HepG2 (cell line): ENCODE data around the gene VCAM1. TPM values are rescaled to one million over a fixed set of nuclear protein-coding genes. Genes with fewer than 3 reads are reported as not detected.

Experiments used
- ATAC-seq: fragments of 200-7000 bp; cut with Tn5 transposase; 3 replicates; pipeline ENCODE4 v1.9.1; 2020; ENCODE audit warnings: mild to moderate bottlenecking, moderate library complexity
- BruUV-seq: library from RNA; stranded (reverse); fragments of 400-500 nt; replicated peaks from 2 replicates; lab custom pipeline; 2021; lab: Mats Ljungman, UMichigan
- CTCF ChIA-PET: fragments of 300-600 bp; formaldehyde crosslinking; extraction: SDS; loops from one replicate; lab custom pipeline; 2021; ENCODE audit warnings: low total read pairs, inconsistent platforms, low intra/inter-chr PET ratio; lab: Yijun Ruan, JAX
- POLR2A ChIA-PET: fragments of 350-600 bp; sonication (Branson Sonifier 250); formaldehyde crosslinking; loops from one replicate; lab custom pipeline; 2020; ENCODE audit warnings: antibody characterized with exemption, inconsistent platforms; lab: Yijun Ruan, JAX
- DNase-seq: peaks from one replicate; pipeline ENCODE4 v3.0.0-alpha.2; 2015; ENCODE audit warnings: low spot score
- FAIRE-seq: peaks from 3 replicates; lab custom pipeline; 2011; peaks lifted over from hg19 to GRCh38; lab: Jason Lieb, UNC
- H2AFZ ChIP-seq: one replicate; pipeline ENCODE4 v1.6.1; 2011; ENCODE audit warnings: low read length, inconsistent platforms
- H3K27ac ChIP-seq: fragments of 300-600 bp; 3 replicates; pipeline ENCODE4 v1.8.0; 2011; ENCODE audit warnings: mixed run types, mild to moderate bottlenecking, mixed read lengths, low read length, inconsistent platforms; ENCODE audit not compliant: insufficient read depth; ENCODE audit errors: extremely low read length
- H3K27me3 ChIP-seq, 2 experiments: fragments of 200-600 bp in 1 of 2; 2 replicates in 1 of 2; 3 replicates in 1 of 2; pipeline versions ENCODE4 v1.6.0 to v1.8.0; 2011; ENCODE audit warnings: low read length in 2 of 2, mild to moderate bottlenecking in 2 of 2, moderate library complexity in 2 of 2, inconsistent platforms in 1 of 2; ENCODE audit not compliant: insufficient read depth in 2 of 2, control insufficient read depth in 1 of 2
- H3K36me3 ChIP-seq, 2 experiments: fragments of 200-600 bp in 1 of 2; replicated peaks in 1 of 2; 2 replicates in 1 of 2; 3 replicates in 1 of 2; pipeline versions ENCODE4 v1.5.1 to v1.8.0; 2011; ENCODE audit warnings: low read length in 2 of 2, inconsistent platforms in 1 of 2; ENCODE audit not compliant: insufficient read depth in 2 of 2, control insufficient read depth in 1 of 2
- H3K4me1 ChIP-seq: 2 replicates; pipeline ENCODE4 v1.5.1; 2012; ENCODE audit warnings: low read length, inconsistent platforms; ENCODE audit not compliant: insufficient read depth
- H3K4me2 ChIP-seq: 2 replicates; pipeline ENCODE4 v1.6.0; 2011; ENCODE audit warnings: low read depth, low read length, inconsistent platforms
- H3K4me3 ChIP-seq, 3 experiments: fragments of 200-600 bp in 1 of 3; sonication (generic), shearing (Covaris generic) in 1 of 3; replicated peaks in 1 of 3; 2 replicates each; pipeline ENCODE4 v1.5.1; 2011 to 2016; ENCODE audit warnings: low read length in 3 of 3, inconsistent platforms in 2 of 3, low read depth in 2 of 3, mild to moderate bottlenecking in 2 of 3, control low read depth in 1 of 3, mixed read lengths in 1 of 3; ENCODE audit not compliant: insufficient read depth in 1 of 3
- H3K79me2 ChIP-seq: one replicate; pipeline ENCODE4 v1.6.1; 2011; ENCODE audit warnings: low read length, inconsistent platforms; ENCODE audit not compliant: insufficient read depth
- H3K9ac ChIP-seq: 2 replicates; pipeline ENCODE4 v1.6.0; 2011; ENCODE audit warnings: mild to moderate bottlenecking, low read depth, low read length, inconsistent platforms; ENCODE audit not compliant: insufficient read depth
- H3K9me3 ChIP-seq: 2 replicates; pipeline ENCODE4 v1.5.1; 2012; ENCODE audit warnings: mild to moderate bottlenecking, low read length
- H4K20me1 ChIP-seq: 2 replicates; pipeline ENCODE4 v1.6.0; 2011; ENCODE audit warnings: inconsistent platforms, mild to moderate bottlenecking, low read length, moderate library complexity; ENCODE audit not compliant: insufficient read depth
- CERS6 ChIP-seq: sonication (generic); formaldehyde crosslinking; IDR thresholded peaks from 2 replicates; pipeline ENCODE4 v1.5.0; 2020; ENCODE audit warnings: missing genetic modification reagents
- EZH2 ChIP-seq: conservative IDR thresholded peaks from 2 replicates; pipeline ENCODE4 v1.6.1; 2012; ENCODE audit warnings: mild to moderate bottlenecking, low read depth, low read length, moderate library complexity
- HINFP ChIP-seq: sonication (generic); formaldehyde crosslinking; IDR thresholded peaks from 2 replicates; pipeline ENCODE4 v1.4.0; 2020; ENCODE audit warnings: low read depth, mild to moderate bottlenecking, missing genetic modification reagents
- MAFG ChIP-seq: sonication (generic); formaldehyde crosslinking; IDR thresholded peaks from 2 replicates; pipeline ENCODE4 v1.5.1; 2020; ENCODE audit warnings: mild to moderate bottlenecking, missing genetic modification reagents
- PRPF4 ChIP-seq: fragments of 200-400 bp; formaldehyde crosslinking; IDR thresholded peaks from 2 replicates; pipeline ENCODE4 v1.6.1; 2016; ENCODE audit warnings: low read length, low read depth; ENCODE audit not compliant: poor library complexity, severe bottlenecking
- PTBP1 ChIP-seq: fragments of 200-400 bp; formaldehyde crosslinking; IDR thresholded peaks from 2 replicates; pipeline ENCODE4 v1.6.1; 2018; ENCODE audit warnings: low read length, low read depth; ENCODE audit not compliant: poor library complexity, severe bottlenecking
- SP2 ChIP-seq: sonication (generic); formaldehyde crosslinking; IDR thresholded peaks from 2 replicates; pipeline ENCODE4 v1.5.1; 2020; ENCODE audit warnings: mild to moderate bottlenecking, missing genetic modification reagents
- SRF ChIP-seq: IDR thresholded peaks from 2 replicates; pipeline ENCODE4 v1.6.1; 2011; ENCODE audit warnings: mild to moderate bottlenecking, low read depth, low read length, moderate library complexity
- STAT5B ChIP-seq: sonication (generic); formaldehyde crosslinking; IDR thresholded peaks from 2 replicates; pipeline ENCODE4 v1.4.0; 2020; ENCODE audit warnings: missing genetic modification reagents
- TSC22D2 ChIP-seq: sonication (generic); formaldehyde crosslinking; IDR thresholded peaks from 2 replicates; pipeline ENCODE4 v1.5.1; 2020; ENCODE audit warnings: missing genetic modification reagents, mild to moderate bottlenecking, borderline replicate concordance
- ZNF138 ChIP-seq: sonication (generic); formaldehyde crosslinking; IDR thresholded peaks from 2 replicates; pipeline ENCODE4 v1.5.0; 2020; ENCODE audit warnings: mild to moderate bottlenecking, low read depth, missing genetic modification reagents
- ZNF143 ChIP-seq: sonication (generic); formaldehyde crosslinking; IDR thresholded peaks from 2 replicates; pipeline ENCODE4 v1.4.0; 2020; ENCODE audit warnings: missing genetic modification reagents
- ZNF580 ChIP-seq: IDR thresholded peaks from 2 replicates; pipeline ENCODE4 v1.6.1; 2016; ENCODE audit warnings: low read depth, borderline replicate concordance
- ZNF761 ChIP-seq: sonication (generic); formaldehyde crosslinking; conservative IDR thresholded peaks from 2 replicates; pipeline ENCODE4 v1.4.0; 2020; ENCODE audit warnings: mild to moderate bottlenecking, missing genetic modification reagents
- ZNF775 ChIP-seq: sonication (generic); formaldehyde crosslinking; IDR thresholded peaks from 2 replicates; pipeline ENCODE4 v1.4.0; 2020; ENCODE audit warnings: missing genetic modification reagents, mild to moderate bottlenecking, moderate library complexity, borderline replicate concordance
- in situ Hi-C: cut with HindIII; loops from 2 replicates; pipeline ENCODE4 v1.10.0; 2017; ENCODE audit warnings: low pct_unique_long_range_greater_than_20kb; ENCODE audit not compliant: extremely low pct_ligation_motif_present
- intact Hi-C: fragments of 100-400 bp; cut with micrococcal nuclease; formaldehyde crosslinking; loops from one replicate; pipeline ENCODE4 v1.10.0; 2022; ENCODE audit not compliant: unreplicated experiment
- polyA plus RNA-seq, 8 experiments: library from polyadenylated mRNA; depleted of rRNA in 3 of 8; stranded (reverse) in 7 of 8; unstranded in 1 of 8; fragments of >200 nt; fragmentation: Illumina TruSeq in 4 of 8; extraction: Trizol in 4 of 8; gene quantifications; 2 replicates each; pipeline versions ENCODE4 v1.2.1 to v1.2.3, GENCODE V29; 2011 to 2016; ENCODE audit warnings: low read depth in 4 of 8, missing spikeins in 1 of 8, mixed read lengths in 1 of 8; ENCODE audit not compliant: insufficient read depth in 1 of 8
- total RNA-seq, 5 experiments: library from RNA; depleted of rRNA; stranded (reverse); fragments of >200 nt; fragmentation: Illumina TruSeq; extraction: Trizol; gene quantifications; 2 replicates each; pipeline ENCODE4 v1.2.3, GENCODE V29; 2016; ENCODE audit warnings: low read depth in 1 of 5
- TF ChIP-seq, protein P1 (sequence below): sonication (generic); formaldehyde crosslinking; IDR thresholded peaks from 2 replicates; pipeline ENCODE4 v1.9.0; 2021; ENCODE audit warnings: mild to moderate bottlenecking, missing genetic modification reagents

The VCAM1 gene
- total and polyA plus RNA-seq, 2 of the 13 experiments (the other 11 are each of a cell fraction or from before 2014, with no cell fraction given): not detected

DNA sequence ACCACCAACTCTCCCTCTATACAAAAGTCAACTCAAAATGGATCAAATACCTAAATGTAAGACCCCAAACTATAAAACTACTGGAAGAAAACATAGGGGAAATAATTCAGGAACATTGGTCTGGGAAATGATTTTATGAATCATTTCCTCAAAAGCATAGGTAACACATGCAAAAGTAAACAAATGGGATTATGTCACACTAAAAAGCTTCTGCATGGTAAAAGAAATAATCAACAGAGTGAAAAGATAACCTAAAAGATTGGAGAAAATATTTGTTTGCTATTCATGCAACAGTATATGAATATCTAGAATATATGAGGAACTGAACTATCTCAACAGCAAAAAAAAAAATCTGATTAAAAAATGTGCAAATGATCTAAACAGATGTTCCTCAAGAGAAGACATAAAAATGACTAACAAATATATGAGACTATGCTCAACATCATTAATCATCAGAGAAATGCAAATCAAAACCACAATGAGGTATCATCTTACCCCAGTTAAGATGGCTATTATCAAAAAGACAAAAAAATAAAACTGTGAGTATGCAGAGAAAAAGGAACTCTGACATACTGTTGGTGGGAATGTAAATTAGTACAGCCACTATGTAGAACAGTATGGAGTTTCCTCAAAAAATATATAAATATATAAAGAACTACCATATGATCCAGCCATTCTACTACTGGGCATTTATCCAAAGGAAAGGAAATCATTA is 47.8 kb downstream of the VCAM1 start:
- H3K27ac ChIP-seq: no peak overlapping the region
- H3K9me3 ChIP-seq: no peaks in the 10 kb centered on the region
- H3K36me3 ChIP-seq: no peaks in the 10 kb centered on the region
- no peaks in the 10 kb centered on the region for H3K79me2 ChIP-seq
- no peaks in the 10 kb centered on the region for H3K27me3 ChIP-seq
- DNase-seq (no peak), FAIRE-seq (no peak), ATAC-seq (no peak)
- H3K4me3 ChIP-seq: no peak overlapping the region
- H4K20me1 ChIP-seq: no peaks in the 10 kb centered on the region
- ChIA-PET CTCF (no interaction called here), POLR2A (no interaction called here)
- no TSS peak for BruUV-seq
- intact Hi-C loops: no loop called here
- H3K9ac ChIP-seq: no peak overlapping the region
- in situ Hi-C loops: no loop called here
- H3K4me2 ChIP-seq: no peak overlapping the region
- H2AFZ ChIP-seq: no peak overlapping the region
- no peak for TF ChIP-seq ZNF775
- no peak for TF ChIP-seq PTBP1
- no peak for TF ChIP-seq HINFP
- no peak for TF ChIP-seq EZH2
- TF ChIP-seq STAT5B (CRISPR knock-in tag): no peak
- TF ChIP-seq SRF: no peak
- TF ChIP-seq, protein P1, sequence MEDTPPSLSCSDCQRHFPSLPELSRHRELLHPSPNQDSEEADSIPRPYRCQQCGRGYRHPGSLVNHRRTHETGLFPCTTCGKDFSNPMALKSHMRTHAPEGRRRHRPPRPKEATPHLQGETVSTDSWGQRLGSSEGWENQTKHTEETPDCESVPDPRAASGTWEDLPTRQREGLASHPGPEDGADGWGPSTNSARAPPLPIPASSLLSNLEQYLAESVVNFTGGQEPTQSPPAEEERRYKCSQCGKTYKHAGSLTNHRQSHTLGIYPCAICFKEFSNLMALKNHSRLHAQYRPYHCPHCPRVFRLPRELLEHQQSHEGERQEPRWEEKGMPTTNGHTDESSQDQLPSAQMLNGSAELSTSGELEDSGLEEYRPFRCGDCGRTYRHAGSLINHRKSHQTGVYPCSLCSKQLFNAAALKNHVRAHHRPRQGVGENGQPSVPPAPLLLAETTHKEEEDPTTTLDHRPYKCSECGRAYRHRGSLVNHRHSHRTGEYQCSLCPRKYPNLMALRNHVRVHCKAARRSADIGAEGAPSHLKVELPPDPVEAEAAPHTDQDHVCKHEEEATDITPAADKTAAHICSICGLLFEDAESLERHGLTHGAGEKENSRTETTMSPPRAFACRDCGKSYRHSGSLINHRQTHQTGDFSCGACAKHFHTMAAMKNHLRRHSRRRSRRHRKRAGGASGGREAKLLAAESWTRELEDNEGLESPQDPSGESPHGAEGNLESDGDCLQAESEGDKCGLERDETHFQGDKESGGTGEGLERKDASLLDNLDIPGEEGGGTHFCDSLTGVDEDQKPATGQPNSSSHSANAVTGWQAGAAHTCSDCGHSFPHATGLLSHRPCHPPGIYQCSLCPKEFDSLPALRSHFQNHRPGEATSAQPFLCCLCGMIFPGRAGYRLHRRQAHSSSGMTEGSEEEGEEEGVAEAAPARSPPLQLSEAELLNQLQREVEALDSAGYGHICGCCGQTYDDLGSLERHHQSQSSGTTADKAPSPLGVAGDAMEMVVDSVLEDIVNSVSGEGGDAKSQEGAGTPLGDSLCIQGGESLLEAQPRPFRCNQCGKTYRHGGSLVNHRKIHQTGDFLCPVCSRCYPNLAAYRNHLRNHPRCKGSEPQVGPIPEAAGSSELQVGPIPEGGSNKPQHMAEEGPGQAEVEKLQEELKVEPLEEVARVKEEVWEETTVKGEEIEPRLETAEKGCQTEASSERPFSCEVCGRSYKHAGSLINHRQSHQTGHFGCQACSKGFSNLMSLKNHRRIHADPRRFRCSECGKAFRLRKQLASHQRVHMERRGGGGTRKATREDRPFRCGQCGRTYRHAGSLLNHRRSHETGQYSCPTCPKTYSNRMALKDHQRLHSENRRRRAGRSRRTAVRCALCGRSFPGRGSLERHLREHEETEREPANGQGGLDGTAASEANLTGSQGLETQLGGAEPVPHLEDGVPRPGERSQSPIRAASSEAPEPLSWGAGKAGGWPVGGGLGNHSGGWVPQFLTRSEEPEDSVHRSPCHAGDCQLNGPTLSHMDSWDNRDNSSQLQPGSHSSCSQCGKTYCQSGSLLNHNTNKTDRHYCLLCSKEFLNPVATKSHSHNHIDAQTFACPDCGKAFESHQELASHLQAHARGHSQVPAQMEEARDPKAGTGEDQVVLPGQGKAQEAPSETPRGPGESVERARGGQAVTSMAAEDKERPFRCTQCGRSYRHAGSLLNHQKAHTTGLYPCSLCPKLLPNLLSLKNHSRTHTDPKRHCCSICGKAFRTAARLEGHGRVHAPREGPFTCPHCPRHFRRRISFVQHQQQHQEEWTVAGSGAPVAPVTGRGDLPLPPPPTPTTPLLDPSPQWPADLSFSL: no peak
- TF ChIP-seq SP2 (CRISPR knock-in tag): no peak
- no peak for TF ChIP-seq ZNF138 (CRISPR knock-in tag)
- TF ChIP-seq CERS6 (CRISPR knock-in tag): no peak
- no peak for TF ChIP-seq MAFG (CRISPR knock-in tag)
- TF ChIP-seq PRPF4: no peak
- TF ChIP-seq ZNF761 (CRISPR knock-in tag): no peak
- TF ChIP-seq TSC22D2: no peak
- no peak for TF ChIP-seq ZNF143 (CRISPR knock-in tag)
- TF ChIP-seq ZNF580 (CRISPR knock-in tag): no peak
- H3K4me1 ChIP-seq: no peaks in the 10 kb centered on the region
